ENCODE data around the gene RARG.

The RARG gene

GRCh38 chr12:53239643-53240258 lies 7.7 kb upstream of the RARG start:
- Histone ChIP-seq H3K79me2 (no peaks in the 10 kb centered on the region), H3K27me3 (ENCODE audit: control insufficient read depth, insufficient read depth, low read length) (no peaks in the 10 kb centered on the region), H3K4me2 (ENCODE audit: low read length) (no peak overlapping the region), H2AFZ (no peak overlapping the region), H3K27ac (no peak overlapping the region), H3K4me3 (ENCODE audit: low read depth, low read length) (no peak overlapping the region), H3K4me1 (no peaks in the 10 kb centered on the region), H3K9me3 (ENCODE audit: control insufficient read depth, low read length) (no peaks in the 10 kb centered on the region), H3K36me3 (ENCODE audit: control insufficient read depth, insufficient read depth, low read length) (no peaks in the 10 kb centered on the region), H3K9ac (no peak overlapping the region)
- no peak for TF ChIP-seq CTCF (IDR thresholded peaks at IDR 0.05)

GRCh38 chr12:53236443-53237111 lies 4.6 kb upstream of the RARG start:
- no peak overlapping the region for H3K4me3 ChIP-seq (ENCODE audit: low read depth, low read length)
- H2AFZ ChIP-seq = no peak overlapping the region
- H3K4me2 ChIP-seq (ENCODE audit: low read length) = no peak overlapping the region
- no peaks in the 10 kb centered on the region for H3K27me3 ChIP-seq (ENCODE audit: control insufficient read depth, insufficient read depth, low read length)
- no peaks in the 10 kb centered on the region for H3K79me2 ChIP-seq
- no peak overlapping the region for H3K27ac ChIP-seq
- H3K9me3 ChIP-seq (ENCODE audit: control insufficient read depth, low read length) = no peaks in the 10 kb centered on the region
- no peaks in the 10 kb centered on the region for H3K36me3 ChIP-seq (ENCODE audit: control insufficient read depth, insufficient read depth, low read length)
- no peak for TF ChIP-seq CTCF (IDR thresholded peaks at IDR 0.05)
- no peak overlapping the region for H3K9ac ChIP-seq
- H3K4me1 ChIP-seq = peaks cover 11% of the 10 kb centered on the region

GRCh38 chr12:53235742-53236442 lies 3.9 kb upstream of the RARG start:
- H3K4me3 ChIP-seq (ENCODE audit: low read depth, low read length) = no peak overlapping the region
- H3K9ac ChIP-seq = no peak overlapping the region
- H3K4me2 ChIP-seq (ENCODE audit: low read length) = no peak overlapping the region
- H3K27ac ChIP-seq = no peak overlapping the region
- no peaks in the 10 kb centered on the region for H3K27me3 ChIP-seq (ENCODE audit: control insufficient read depth, insufficient read depth, low read length)
- H2AFZ ChIP-seq = no peak overlapping the region
- H3K79me2 ChIP-seq = no peaks in the 10 kb centered on the region
- peaks cover 16% of the 10 kb centered on the region for H3K4me1 ChIP-seq
- H3K36me3 ChIP-seq (ENCODE audit: control insufficient read depth, insufficient read depth, low read length) = no peaks in the 10 kb centered on the region
- no peaks in the 10 kb centered on the region for H3K9me3 ChIP-seq (ENCODE audit: control insufficient read depth, low read length)
- no peak for TF ChIP-seq CTCF (IDR thresholded peaks at IDR 0.05)

- no peaks in the 10 kb centered on the region for H3K27me3 ChIP-seq (ENCODE audit: control insufficient read depth, insufficient read depth, low read length)
- no peaks in the 10 kb centered on the region for H3K9me3 ChIP-seq (ENCODE audit: control insufficient read depth, low read length)
- H3K9ac ChIP-seq = no peak overlapping the region
- TF ChIP-seq CTCF (IDR thresholded peaks at IDR 0.05) = no peak
- no peaks in the 10 kb centered on the region for H3K36me3 ChIP-seq (ENCODE audit: control insufficient read depth, insufficient read depth, low read length)
- peaks cover 17% of the 10 kb centered on the region for H3K4me1 ChIP-seq
- H3K27ac ChIP-seq = no peak overlapping the region
- no peak overlapping the region for H2AFZ ChIP-seq
- H3K4me3 ChIP-seq (ENCODE audit: low read depth, low read length) = no peak overlapping the region
- no peaks in the 10 kb centered on the region for H3K79me2 ChIP-seq
- H3K4me2 ChIP-seq (ENCODE audit: low read length) = no peak overlapping the region
These were observed 3.2 kb upstream of the RARG start for GRCh38 chr12:53235164-53235563.

Data from parathyroid adenoma (tissue), 2 donors.